HS-5 (cell line): ENCODE data around the gene SNX18.

ENCODE experiments used
- DNase-seq: peaks from one replicate; pipeline ENCODE4 v3.0.0-alpha.2; 2012; ENCODE audit warnings: low read depth

SNX18 gene

DNA sequence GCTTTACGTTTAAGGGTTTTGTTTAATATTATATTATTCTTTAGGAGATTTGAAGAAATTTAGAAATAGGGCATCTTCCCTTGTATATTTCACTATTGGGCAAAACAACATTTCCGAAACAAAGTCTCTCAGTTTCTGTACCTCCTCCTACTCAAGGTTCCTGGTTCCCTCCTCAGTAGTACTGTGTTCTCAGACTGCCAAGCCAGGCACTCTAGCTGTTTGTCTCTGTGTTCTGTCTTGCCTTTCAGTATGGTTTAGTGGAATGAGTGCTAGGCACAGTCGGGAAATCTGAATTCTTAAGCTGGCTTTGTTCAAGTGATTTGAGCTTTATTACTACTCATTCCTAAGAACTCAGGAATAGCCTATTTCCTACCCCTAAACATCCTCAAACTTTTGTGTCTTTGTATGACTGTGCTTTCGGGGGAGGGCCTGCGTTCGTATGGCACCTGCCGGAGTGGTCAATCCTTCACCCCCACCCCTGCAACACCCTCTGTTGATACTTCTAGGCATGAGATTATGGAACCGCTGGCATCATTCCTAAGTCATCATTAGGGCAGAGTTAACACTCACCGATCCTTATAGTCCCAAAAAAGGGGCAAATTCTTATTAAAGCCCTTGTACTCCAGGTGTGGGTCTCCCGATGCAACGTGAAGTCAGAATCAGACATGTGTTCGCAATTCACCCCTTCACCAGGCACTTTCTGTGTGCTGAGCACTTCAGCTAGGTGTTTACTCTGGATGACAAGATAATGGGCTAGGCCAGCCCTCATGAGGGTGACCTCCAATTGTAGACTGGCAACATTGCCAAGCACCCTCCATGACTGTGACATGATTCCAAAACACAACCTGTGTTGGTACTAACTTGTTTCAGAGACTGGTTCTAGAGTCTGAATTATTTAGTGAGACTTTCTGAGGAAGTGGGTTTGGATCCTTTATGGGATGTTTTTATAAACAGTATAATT is 24.5 kb downstream of the SNX18 start:
- DNase-seq, result no peak

- DNase-seq, result no peak
Measured at GRCh38 chr5:54544044-54544443, 26.5 kb downstream of the SNX18 start.

DNA sequence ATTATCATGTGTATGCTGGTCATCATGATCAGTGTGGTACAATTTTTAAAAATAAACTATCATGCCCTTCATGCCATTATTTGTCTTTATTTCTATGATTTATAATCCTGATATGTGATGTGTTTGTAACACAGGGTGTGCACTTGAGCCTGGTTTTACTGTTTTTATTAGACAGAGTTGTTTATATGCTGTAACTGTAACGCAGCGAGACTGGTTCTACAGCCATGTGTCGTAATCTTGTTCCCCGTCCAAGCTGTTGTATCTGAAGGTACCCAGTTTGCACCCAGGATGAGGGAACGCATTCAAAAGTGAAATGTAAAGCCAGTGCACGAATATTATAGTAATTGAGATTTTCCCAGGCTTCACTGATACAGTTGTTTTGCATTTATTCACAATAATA is 28.2 kb downstream of the SNX18 start:
- no peak for DNase-seq

GRCh38 chr5:54547711-54548250 is 30.2 kb downstream of the SNX18 start:
- peak; percentile 23 for DNase-seq

DNA sequence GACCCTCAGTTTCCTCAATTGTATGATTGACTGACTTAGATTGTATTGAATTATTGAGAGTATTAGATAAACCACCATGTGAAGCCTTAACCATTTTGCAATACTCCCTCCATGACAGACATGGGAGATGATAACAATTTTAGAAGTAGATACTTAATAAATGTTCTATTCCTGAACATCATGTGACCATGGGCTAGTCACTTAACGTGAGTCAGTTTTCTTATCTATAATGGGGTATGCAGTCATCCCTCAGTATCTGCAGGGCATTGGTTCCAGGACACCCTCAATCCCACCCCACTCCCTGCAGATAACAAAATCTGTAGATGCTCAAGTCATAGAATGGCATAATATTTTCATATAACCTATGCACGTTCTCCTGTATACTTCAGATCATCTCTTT is 31.0 kb downstream of the SNX18 start:
- no peak for DNase-seq

GRCh38 chr5:54551292-54551691 is 33.7 kb downstream of the SNX18 start:
- DNase-seq, result no peak

DNA sequence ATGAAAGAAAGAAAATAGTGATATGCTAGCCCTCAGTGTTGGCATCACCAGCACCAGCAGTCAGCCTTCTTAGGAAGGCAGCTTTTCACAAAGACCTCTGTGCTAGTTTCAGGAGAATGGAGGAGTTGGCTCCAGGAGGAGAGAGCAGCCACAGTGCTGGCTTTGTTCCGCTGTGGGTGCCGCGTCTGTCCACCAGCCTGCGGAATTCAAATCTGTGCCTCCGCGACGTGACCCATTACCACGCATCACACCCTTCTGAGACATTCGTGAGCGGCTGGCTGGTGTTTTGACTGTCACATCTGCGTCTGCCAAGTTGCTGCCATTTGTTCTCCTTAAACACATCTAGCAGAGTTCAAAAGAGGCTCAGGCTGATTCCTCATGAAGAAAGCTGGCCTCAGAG is 34.4 kb downstream of the SNX18 start:
- no peak for DNase-seq

DNA sequence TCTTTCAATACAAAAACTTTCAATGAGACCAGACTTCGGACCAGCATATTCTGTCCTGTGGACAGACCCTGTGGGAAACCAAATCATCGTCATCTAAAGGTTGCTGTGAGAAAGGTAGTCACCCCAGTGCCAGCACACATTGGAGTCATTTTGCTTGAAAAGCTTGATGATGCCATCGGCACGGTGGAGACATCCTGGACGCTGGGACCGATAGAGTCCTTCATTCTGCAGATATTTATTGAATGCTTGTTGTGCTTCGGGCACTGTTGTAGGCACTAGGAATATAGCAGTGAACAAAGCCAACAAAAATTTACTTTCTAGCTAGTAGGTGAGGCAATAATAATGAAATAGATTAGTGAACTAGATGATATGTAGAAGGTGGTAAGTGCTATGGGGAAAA is 34.9 kb downstream of the SNX18 start:
- no peak for DNase-seq

GRCh38 chr5:54553659-54554207 is 36.2 kb downstream of the SNX18 start:
- no peak for DNase-seq

DNA sequence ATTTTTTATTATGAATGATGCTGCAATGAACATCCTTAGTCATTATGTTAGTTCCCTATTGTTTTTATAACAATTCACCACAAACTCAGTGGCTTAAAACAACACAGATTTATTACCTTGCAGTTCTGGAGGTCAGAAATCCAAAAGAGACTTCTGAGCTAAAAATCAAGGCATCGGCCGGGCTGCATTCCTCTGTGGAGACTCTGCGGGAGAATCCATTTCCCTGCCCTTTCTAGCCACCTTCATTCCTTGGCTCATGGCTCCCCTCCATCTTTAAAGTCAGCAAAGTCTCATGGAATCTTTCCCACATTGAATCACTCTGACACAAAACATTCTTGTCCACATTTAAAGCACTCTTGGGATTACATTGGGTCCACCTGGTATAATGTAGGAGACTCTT is 38.6 kb downstream of the SNX18 start:
- DNase-seq, result no peak

DNA sequence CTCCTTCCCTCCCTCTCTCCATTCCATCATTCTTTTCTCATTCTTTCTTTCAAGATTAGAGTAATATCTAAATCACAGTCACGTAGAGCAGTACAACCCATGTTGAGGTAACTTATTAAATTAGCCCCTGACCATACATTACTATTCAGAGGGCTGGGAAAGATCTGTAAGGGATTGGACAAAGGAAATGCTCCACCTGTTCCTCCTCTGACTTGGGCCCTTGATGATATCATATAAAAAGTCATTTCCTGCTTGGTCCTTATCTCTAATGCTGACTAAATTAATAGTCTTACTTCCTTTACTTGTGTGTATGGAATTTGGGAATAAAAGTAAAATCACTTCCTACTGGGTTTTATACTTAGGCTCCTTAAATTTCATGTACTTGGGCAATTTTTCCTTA is 40.8 kb downstream of the SNX18 start:
- no peak for DNase-seq

- DNase-seq, result no peak
Measured at GRCh38 chr5:54561651-54562050, 44.1 kb downstream of the SNX18 start.

GRCh38 chr5:54563083-54563761 is 45.7 kb downstream of the SNX18 start:
- no peak for DNase-seq

DNA sequence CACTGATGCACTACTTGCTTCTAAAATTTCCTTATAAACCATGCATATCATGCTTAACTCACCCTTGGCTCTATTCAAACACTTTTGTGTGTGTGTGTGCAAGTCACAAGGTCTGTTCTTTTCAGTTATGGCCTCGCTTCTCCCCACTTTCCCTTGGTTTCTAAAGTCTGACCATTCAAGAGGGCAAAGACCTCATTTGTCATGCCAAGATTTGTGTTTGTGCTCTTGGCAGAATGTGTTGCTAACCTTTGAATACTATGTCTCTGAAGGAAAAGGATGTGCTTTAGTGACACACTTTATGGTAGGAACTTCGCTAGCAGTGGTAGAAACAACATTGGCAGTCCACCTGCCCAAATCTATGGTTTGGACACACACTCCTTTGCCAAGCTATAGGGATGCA is 50.4 kb downstream of the SNX18 start:
- no peak for DNase-seq

GRCh38 chr5:54570916-54571315 is 53.4 kb downstream of the SNX18 start:
- no peak for DNase-seq

- DNase-seq, result no peak
Measured at GRCh38 chr5:54571462-54571861, 53.9 kb downstream of the SNX18 start.

DNA sequence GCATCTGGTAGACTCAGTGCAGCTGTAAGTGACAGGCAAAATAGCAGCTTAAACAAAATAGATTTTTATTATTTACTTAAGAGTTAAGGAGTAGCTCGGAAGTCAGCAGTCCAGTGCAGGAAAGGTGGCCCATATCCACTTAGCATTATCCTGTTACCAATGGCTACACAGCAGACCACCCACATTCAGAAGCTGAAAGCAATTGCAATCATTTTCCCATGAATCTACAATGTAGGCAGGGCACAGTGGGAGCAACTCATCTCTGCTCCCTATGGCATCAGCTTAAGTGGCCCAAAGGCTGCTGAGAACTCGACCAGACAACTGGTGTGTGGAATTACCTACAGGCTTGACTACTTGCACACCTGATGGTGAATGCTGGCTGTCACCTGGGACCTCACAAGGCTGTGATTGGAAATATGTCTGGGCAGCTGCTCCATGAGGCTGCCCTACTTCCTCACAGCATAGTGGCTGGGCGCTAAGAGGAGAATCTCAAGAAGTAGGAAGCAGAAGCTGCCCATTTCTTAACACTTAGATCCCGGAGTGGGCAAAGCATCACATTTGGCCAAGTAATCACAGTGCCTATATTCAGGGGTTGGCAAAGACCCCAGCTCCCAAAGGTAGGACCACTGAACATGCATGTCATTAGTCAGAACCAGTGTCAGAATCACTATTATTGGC is 56.4 kb downstream of the SNX18 start:
- no peak for DNase-seq

GRCh38 chr5:54577528-54577927 is 60.0 kb downstream of the SNX18 start:
- DNase-seq, result no peak

- DNase-seq, result no peak
Measured at GRCh38 chr5:54577937-54578653, 60.5 kb downstream of the SNX18 start.

DNA sequence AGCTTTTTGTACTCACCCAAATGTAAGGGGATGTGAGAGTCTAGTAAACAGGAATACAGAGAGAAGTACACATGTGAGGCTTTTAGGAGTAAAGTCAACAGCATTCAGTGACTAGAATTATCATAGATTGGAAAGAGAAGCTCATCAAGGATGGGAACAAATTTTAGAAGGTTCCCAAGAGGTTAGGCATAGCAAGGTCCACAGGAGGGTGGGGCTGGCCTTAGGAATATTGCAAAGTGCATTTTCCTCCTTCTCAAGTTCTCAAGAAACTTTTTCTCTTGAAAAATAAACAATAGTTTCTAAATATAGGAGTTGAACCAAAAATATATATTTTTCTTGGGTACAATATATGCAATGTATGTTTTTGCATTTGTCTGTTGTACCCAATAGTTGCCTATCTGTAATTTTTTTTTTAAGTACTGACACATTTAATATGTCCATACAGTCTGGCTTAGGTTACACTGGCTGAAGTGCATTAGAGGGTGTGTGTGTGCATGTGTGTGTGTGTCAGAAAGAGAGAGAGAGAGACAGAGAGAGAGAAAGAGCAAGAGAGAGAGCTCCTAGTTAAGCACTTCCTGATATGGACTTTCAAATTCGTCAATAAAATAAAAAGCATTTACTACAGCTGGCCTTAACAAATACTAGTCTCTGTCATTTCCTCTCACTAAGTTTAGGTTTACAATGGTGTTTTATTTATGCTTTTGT is 62.2 kb downstream of the SNX18 start:
- no peak for DNase-seq
